ENCODE results near the gene NSG1.

DNA sequence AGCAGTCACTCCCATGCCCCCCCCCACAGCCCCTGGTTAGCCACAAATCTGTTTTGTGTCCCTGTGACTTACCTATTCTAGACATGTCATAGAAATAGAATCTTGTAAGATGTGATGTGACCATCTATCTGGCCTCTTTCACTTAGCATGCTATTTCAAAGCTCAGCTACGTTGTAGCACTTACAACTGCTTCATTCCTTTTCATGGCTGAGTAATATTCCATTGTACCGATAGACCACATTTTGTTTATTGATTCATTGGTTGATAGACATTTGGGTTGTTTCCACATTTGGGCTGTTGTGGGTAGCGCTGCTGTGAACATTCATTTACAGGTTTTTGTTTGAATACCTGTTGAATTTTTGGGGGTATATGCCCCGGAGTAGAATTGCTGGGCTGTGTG lies 11.5 kb downstream of the NSG1 start:
- TF ChIP-seq, protein P1, sequence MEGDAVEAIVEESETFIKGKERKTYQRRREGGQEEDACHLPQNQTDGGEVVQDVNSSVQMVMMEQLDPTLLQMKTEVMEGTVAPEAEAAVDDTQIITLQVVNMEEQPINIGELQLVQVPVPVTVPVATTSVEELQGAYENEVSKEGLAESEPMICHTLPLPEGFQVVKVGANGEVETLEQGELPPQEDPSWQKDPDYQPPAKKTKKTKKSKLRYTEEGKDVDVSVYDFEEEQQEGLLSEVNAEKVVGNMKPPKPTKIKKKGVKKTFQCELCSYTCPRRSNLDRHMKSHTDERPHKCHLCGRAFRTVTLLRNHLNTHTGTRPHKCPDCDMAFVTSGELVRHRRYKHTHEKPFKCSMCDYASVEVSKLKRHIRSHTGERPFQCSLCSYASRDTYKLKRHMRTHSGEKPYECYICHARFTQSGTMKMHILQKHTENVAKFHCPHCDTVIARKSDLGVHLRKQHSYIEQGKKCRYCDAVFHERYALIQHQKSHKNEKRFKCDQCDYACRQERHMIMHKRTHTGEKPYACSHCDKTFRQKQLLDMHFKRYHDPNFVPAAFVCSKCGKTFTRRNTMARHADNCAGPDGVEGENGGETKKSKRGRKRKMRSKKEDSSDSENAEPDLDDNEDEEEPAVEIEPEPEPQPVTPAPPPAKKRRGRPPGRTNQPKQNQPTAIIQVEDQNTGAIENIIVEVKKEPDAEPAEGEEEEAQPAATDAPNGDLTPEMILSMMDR (IDR thresholded peaks at IDR 0.05 in 4 of 5, conservative IDR thresholded peaks at IDR 0.05 in 1 of 5) = no peak
- TF ChIP-seq POLR2A (IDR thresholded peaks at IDR 0.05) = no peak

All from gastrocnemius medialis (tissue), 4 donors.